Measurements from ENCODE around the gene CACNA2D2. TPM values are rescaled to one million over a fixed set of nuclear protein-coding genes. Genes with fewer than 3 reads are reported as not detected.

Gene CACNA2D2
- total and polyA plus RNA-seq, 4 donors, result 0.10 to 0.19 (median 0.15) TPM

- no peak overlapping the region for H3K9ac ChIP-seq (ENCODE audit: low read depth in 1 of 2, low read length in 2 of 2)
- no peak for DNase-seq (ENCODE audit: low spot score)
- WGBS, result 78% methylated on average over 2 of the region's 2 CpGs
- no peaks in the 10 kb centered on the region for H3K9me3 ChIP-seq (ENCODE audit: control insufficient read depth in 4 of 4, low read length in 3 of 4)
- H3K36me3 ChIP-seq (ENCODE audit: control insufficient read depth in 4 of 4, insufficient read depth in 3 of 4, low read depth in 1 of 4, low read length in 3 of 4), result peaks cover 0 to 13% (median 4%) of the 10 kb centered on the region in 4 donors
- no peak for TF ChIP-seq FOXA1 (IDR thresholded peaks at IDR 0.05)
- no peak for TF ChIP-seq EGR1 (IDR thresholded peaks at IDR 0.05; ENCODE audit: low read depth in 2 of 2)
- no peak for TF ChIP-seq HNF4A (conservative IDR thresholded peaks at IDR 0.05)
- no peak for TF ChIP-seq ZBTB33 (IDR thresholded peaks at IDR 0.05)
- H3K27ac ChIP-seq (ENCODE audit: low read depth in 1 of 2, low read length in 2 of 2), result no peak overlapping the region
- H3K4me1 ChIP-seq (ENCODE audit: control insufficient read depth in 4 of 4, insufficient read depth in 4 of 4, low read length in 3 of 4), result peaks cover 8 to 69% (median 50%) of the 10 kb centered on the region in 4 donors
- no peak overlapping the region for H3K4me3 ChIP-seq (ENCODE audit: low read depth in 1 of 3, low read length in 3 of 3)
- H3K27me3 ChIP-seq (ENCODE audit: control insufficient read depth in 4 of 4, insufficient read depth in 4 of 4, low read length in 3 of 4), result no peaks in the 10 kb centered on the region
Observed at GRCh38 chr3:50325113-50325480, 178.3 kb downstream of the CACNA2D2 start.

- Histone ChIP-seq H3K36me3 (ENCODE audit: control insufficient read depth in 4 of 4, insufficient read depth in 3 of 4, low read depth in 1 of 4, low read length in 3 of 4) (peaks cover 0 to 7% (median 2%) of the 10 kb centered on the region in 4 donors), H3K27me3 (ENCODE audit: control insufficient read depth in 4 of 4, insufficient read depth in 4 of 4, low read length in 3 of 4) (no peaks in the 10 kb centered on the region), H3K4me3 (ENCODE audit: low read depth in 1 of 3, low read length in 3 of 3) (no peak overlapping the region), H3K9ac (ENCODE audit: low read depth in 1 of 2, low read length in 2 of 2) (peak overlapping the region in 1 of 2 donors; percentile 11), H3K9me3 (ENCODE audit: control insufficient read depth in 4 of 4, low read length in 3 of 4) (no peaks in the 10 kb centered on the region), H3K27ac (ENCODE audit: low read depth in 1 of 2, low read length in 2 of 2) (peak overlapping the region; percentile 98 to 99), H3K4me1 (ENCODE audit: control insufficient read depth in 4 of 4, insufficient read depth in 4 of 4, low read length in 3 of 4) (peaks cover 13 to 75% (median 56%) of the 10 kb centered on the region in 4 donors)
- TF ChIP-seq NR2F2 (IDR thresholded peaks at IDR 0.05) (peak; percentile 84), FOXA2 (IDR thresholded peaks at IDR 0.05) (no peak), ATF3 (IDR thresholded peaks at IDR 0.05) (no peak), HNF4G (IDR thresholded peaks at IDR 0.05) (no peak), EGR1 (IDR thresholded peaks at IDR 0.05; ENCODE audit: low read depth in 2 of 2) (no peak), CTCF (IDR thresholded peaks at IDR 0.05; ENCODE audit: low read depth, low read length, missing input control) (peak; percentile 84), REST (IDR thresholded peaks at IDR 0.05) (no peak), RXRA (IDR thresholded peaks at IDR 0.05) (peak; percentile 30 to 59), RAD21 (IDR thresholded peaks at IDR 0.05) (peak; percentile 83 to 92), HNF4A (conservative IDR thresholded peaks at IDR 0.05) (peak; percentile 35 to 57), YY1 (IDR thresholded peaks at IDR 0.05) (no peak), SP1 (IDR thresholded peaks at IDR 0.05) (peak; percentile 51), ZBTB33 (IDR thresholded peaks at IDR 0.05) (no peak), GABPA (IDR thresholded peaks at IDR 0.05 in 1 of 2, conservative IDR thresholded peaks at IDR 0.05 in 1 of 2) (no peak)
- peak; percentile 82 for DNase-seq (ENCODE audit: low spot score)
- 28% methylated on average over 4 of the region's 4 CpGs for WGBS
Observed at GRCh38 chr3:50324351-50325112, 178.9 kb downstream of the CACNA2D2 start.

Data from liver (tissue), 9 donors.